Measurements from ENCODE around the gene BCL2A1. TPM values are rescaled to one million over a fixed set of nuclear protein-coding genes. Genes with fewer than 3 reads are reported as not detected.
"Not testable (repeated sequence)": the region's sequence is repeated elsewhere in the genome, so short reads cannot be mapped to it uniquely, and the experiment has no call there.

The BCL2A1 gene
- total RNA-seq, 1 donor from 2014 or later = not detected

DNA sequence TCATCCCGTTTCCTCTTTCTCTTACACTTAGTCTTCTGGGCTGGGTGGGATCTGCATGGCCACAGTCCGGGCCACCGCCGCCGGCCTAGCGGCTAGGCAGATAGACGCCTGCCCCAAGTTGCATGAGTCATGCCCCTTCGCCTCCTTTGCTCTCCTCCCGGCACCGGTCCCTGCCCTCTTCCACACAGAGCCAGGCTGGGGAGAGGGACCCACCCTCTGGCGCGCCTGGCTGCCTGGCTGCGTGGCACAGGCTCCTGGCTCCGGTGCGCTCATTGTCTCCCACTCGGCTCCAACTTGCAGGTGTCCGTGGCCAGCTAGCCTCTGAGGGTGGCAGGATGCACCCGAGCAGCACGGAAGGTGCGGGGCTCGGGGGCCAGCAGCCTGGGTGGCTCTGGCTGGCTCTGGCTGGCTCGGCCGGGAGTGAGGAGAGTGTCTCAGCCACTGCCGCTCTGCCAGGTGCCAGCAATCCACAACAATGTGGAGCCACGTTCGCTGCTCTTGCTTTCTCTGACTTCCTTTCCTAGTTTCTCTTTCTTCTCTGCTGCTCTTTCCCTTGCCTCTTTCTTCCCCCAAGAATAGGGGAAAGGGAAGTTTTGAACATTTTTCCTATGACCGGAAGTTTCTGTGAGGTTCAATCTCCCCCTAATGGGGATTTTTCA lies 51.8 kb downstream of the BCL2A1 start:
- Mint-ChIP-seq H3K4me3 (ENCODE audit: unreplicated experiment) (no peak overlapping the region), H3K36me3 (ENCODE audit: unreplicated experiment) (peaks cover 52% of the 10 kb centered on the region), H3K4me1 (ENCODE audit: low read depth, unreplicated experiment) (no peaks in the 10 kb centered on the region), H3K9me3 (ENCODE audit: unreplicated experiment) (peaks cover 23% of the 10 kb centered on the region), H3K27ac (ENCODE audit: unreplicated experiment) (no peak overlapping the region), H3K27me3 (ENCODE audit: unreplicated experiment) (peaks cover 8% of the 10 kb centered on the region)
- DNase-seq = no peak
- TF ChIP-seq, protein P1, sequence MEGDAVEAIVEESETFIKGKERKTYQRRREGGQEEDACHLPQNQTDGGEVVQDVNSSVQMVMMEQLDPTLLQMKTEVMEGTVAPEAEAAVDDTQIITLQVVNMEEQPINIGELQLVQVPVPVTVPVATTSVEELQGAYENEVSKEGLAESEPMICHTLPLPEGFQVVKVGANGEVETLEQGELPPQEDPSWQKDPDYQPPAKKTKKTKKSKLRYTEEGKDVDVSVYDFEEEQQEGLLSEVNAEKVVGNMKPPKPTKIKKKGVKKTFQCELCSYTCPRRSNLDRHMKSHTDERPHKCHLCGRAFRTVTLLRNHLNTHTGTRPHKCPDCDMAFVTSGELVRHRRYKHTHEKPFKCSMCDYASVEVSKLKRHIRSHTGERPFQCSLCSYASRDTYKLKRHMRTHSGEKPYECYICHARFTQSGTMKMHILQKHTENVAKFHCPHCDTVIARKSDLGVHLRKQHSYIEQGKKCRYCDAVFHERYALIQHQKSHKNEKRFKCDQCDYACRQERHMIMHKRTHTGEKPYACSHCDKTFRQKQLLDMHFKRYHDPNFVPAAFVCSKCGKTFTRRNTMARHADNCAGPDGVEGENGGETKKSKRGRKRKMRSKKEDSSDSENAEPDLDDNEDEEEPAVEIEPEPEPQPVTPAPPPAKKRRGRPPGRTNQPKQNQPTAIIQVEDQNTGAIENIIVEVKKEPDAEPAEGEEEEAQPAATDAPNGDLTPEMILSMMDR (IDR thresholded peaks at IDR 0.05; ENCODE audit: partially characterized antibody, unreplicated experiment) = no peak

DNA sequence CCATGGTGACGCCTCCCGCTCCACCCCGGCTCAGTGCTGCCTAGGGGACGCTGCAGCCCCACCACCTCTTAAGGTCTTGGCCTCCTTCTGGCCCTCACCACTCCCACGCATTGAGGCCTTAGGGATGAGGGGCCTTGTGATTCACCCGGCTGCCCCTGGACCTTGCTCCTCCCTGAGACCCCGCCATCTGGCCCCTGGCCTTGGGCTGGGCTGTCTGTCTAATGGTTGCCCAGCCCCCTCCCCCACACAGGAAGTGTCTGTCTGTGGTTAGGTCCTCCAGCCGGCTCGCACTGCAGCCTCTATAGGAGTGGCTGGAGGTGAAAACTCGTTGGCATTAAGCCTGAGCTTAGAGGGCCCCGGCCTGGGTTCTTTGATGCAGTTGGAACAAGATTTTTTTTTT lies 52.7 kb downstream of the BCL2A1 start:
- Mint-ChIP-seq H3K4me3 (ENCODE audit: unreplicated experiment) (no peak overlapping the region), H3K36me3 (ENCODE audit: unreplicated experiment) (peaks cover 60% of the 10 kb centered on the region), H3K4me1 (ENCODE audit: low read depth, unreplicated experiment) (no peaks in the 10 kb centered on the region), H3K27ac (ENCODE audit: unreplicated experiment) (no peak overlapping the region), H3K27me3 (ENCODE audit: unreplicated experiment) (peaks cover 8% of the 10 kb centered on the region), H3K9me3 (ENCODE audit: unreplicated experiment) (peaks cover 21% of the 10 kb centered on the region)
- TF ChIP-seq, protein P1 (IDR thresholded peaks at IDR 0.05; ENCODE audit: partially characterized antibody, unreplicated experiment) = no peak
- DNase-seq = no peak

DNA sequence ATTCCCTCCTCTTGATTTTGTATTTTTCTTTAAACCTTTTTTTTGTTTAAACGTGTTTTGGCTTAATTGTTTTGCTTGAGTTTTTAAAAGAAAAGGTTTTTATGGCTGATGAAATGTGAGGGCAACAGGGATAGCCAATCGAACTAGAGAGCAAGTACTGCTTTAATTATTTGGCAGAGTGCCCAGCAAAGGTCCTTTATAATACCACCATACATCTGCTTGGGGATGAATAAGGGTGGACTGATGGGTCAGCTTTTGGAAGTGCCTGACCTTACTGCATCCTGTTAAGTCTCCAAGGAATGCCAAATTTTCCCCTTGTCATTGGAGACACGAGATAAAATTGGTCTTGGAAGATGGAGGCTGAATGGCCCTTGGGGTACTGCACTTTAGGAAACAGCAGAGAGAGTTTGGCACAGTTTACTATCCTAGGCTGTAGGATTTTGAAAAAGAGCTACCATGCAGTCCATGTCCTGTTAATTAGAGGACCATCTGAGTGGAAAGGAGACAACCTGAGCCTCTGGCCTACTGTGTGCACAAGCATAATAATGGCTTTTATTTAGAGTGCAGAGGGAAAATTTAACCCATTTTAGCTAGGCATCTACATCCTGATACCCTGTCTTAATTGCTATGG lies 54.4 kb downstream of the BCL2A1 start:
- Mint-ChIP-seq H3K27me3 (ENCODE audit: unreplicated experiment) (peaks cover 4% of the 10 kb centered on the region), H3K9me3 (ENCODE audit: unreplicated experiment) (peaks cover 15% of the 10 kb centered on the region), H3K27ac (ENCODE audit: unreplicated experiment) (no peak overlapping the region), H3K4me1 (ENCODE audit: low read depth, unreplicated experiment) (no peaks in the 10 kb centered on the region), H3K4me3 (ENCODE audit: unreplicated experiment) (no peak overlapping the region), H3K36me3 (ENCODE audit: unreplicated experiment) (peaks cover 64% of the 10 kb centered on the region)
- DNase-seq = no peak
- TF ChIP-seq, protein P1 (IDR thresholded peaks at IDR 0.05; ENCODE audit: partially characterized antibody, unreplicated experiment) = no peak

DNA sequence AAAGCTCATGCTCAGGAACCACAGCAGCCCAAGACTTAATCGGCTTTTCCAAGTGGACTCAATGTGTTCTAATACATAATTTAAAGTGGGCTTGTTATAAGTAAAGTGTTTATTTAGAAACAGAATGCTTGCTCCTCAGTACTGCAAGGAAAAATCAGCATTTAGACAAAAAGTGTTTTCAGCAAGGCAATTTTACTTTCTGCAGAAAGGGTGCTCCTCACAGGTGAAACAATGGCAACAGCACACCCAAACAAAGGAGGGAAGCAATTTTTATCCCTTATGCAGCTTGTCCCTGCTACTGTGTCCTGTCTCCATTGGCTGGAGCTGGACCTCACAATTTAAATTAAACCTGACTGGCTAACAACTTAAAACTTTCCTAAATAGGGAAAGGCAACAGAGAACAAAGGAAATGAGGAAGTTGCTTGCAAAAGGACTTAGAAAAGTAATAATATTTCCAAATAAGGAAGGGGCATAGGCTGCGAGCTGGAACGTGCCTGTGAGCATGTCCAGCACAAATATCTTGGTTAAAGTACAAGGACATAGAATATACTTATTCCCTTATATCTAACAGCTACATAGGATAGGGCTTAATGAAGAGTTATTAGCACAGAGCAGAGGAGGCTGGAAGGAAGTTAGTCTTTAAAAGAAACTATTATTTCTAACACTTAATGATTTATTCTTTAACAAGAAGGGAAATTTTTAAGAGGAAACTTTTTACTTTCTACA lies 55.1 kb downstream of the BCL2A1 start:
- H3K27me3 Mint-ChIP-seq (ENCODE audit: unreplicated experiment); DNase-seq; H3K4me1 Mint-ChIP-seq (ENCODE audit: low read depth, unreplicated experiment); H3K4me3 Mint-ChIP-seq (ENCODE audit: unreplicated experiment); H3K27ac Mint-ChIP-seq (ENCODE audit: unreplicated experiment): not testable (repeated sequence)
- H3K36me3 Mint-ChIP-seq (ENCODE audit: unreplicated experiment) = peaks cover 60% of the 10 kb centered on the region
- H3K9me3 Mint-ChIP-seq (ENCODE audit: unreplicated experiment) = peaks cover 11% of the 10 kb centered on the region

DNA sequence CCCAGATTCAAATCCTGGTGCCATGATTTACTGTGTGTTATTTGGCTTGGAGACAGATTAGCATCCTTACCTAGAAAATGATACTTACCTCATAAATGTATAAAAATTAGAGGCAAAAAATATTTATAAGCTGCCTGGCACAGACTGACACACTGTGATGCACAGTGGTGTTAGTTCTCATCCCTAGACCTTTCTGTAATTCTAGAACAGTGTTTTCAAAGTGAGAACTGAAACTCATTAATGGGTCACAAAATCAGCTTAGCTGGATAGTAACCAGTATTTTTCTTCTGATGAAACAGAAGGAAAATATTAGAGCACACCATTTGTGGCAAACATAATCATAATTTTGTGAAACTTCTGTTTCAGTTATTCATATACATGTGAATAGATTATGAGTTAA lies 56.3 kb downstream of the BCL2A1 start:
- Mint-ChIP-seq H3K9me3 (ENCODE audit: unreplicated experiment) (peaks cover 6% of the 10 kb centered on the region), H3K27me3 (ENCODE audit: unreplicated experiment) (peaks cover 4% of the 10 kb centered on the region), H3K27ac (ENCODE audit: unreplicated experiment) (no peak overlapping the region), H3K36me3 (ENCODE audit: unreplicated experiment) (peaks cover 55% of the 10 kb centered on the region), H3K4me3 (ENCODE audit: unreplicated experiment) (no peak overlapping the region), H3K4me1 (ENCODE audit: low read depth, unreplicated experiment) (no peaks in the 10 kb centered on the region)
- DNase-seq = no peak
- TF ChIP-seq, protein P1 (IDR thresholded peaks at IDR 0.05; ENCODE audit: partially characterized antibody, unreplicated experiment) = no peak

Other genes starting within 250 kb of the BCL2A1 start
- 3.8 TPM for gene MTHFS, start 74.2 kb downstream of the BCL2A1 start, total RNA-seq (ENCODE audit: unreplicated experiment)
- 80.1 TPM for gene ZFAND6, start 88.5 kb upstream of the BCL2A1 start, total RNA-seq (ENCODE audit: unreplicated experiment)
- gene FAH, start 181.8 kb upstream of the BCL2A1 start, total RNA-seq (ENCODE audit: unreplicated experiment) = 3.7 TPM